ENCODE data around the gene TFEB.

Gene TFEB

DNA sequence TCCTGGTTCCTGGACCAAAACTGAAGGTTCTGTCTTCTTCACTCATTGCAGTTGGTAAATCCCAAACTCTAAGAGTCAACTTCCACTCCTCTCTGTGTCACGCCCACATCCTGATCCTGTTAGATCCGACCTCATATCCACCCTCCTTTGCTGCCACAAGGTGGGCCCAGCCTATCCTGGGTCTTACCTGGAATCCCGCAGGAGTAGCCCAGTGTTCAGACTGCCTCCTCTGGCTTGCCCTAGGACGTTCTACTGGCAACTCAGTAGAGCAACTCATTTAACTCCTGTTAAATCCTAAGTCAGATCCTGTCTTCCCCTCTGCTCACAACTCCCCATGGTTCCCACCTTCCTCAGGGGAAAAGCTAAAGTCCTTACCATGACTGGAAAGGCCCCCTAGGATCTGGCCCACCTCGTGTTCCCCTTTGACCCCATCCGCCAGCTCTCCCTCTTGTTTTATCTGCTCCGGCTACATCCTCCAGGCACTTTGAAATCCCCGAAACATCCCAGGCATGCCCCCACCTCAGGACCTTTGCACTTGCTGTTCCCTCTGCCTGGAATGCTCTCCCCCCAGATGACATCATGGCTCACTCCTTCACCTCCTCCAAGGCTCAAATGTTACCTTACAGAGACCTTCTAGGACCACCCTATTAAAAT lies 43.9 kb downstream of the TFEB start:
- no peak for DNase-seq (ENCODE audit: low read depth in 2 of 2)

DNA sequence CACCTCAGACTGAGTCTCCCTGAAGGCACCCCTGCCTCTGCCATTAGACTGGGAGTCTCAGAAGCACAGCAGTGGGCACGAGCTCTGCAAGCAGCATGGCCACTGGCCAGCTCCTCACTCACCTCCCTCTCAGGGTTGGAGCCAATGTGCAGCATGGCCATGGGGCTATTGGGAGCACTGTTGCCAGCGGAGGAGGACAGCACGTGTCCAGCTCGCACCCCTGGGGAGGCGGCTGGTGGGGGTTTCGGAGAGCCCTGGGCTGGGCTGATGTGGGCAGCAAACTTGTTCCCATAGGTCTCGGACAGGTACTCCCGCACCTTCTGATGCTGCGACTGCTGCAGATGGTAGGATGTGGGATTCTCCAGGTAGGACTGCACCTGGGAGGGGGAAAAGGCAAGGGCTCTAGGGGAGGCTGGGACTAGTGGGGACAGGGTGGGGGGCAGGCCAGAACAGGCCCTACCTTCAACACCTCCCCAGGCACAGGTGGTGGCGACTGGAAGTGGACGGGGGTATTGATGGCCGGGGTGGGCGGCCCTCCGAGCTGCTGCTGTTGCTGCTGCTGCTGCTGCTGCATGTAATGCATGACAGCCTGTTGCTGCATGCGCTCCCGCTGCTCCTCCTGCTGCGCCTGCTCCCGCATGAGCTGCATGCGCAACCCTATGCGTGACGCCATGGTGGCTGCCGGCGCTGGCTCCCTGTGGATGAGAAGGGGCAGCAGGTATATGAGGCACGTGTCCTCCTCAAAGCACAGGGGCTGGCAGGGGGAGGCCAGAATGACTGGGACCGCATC lies 44.7 kb downstream of the TFEB start:
- DNase-seq (ENCODE audit: low read depth in 2 of 2), result no peak

DNA sequence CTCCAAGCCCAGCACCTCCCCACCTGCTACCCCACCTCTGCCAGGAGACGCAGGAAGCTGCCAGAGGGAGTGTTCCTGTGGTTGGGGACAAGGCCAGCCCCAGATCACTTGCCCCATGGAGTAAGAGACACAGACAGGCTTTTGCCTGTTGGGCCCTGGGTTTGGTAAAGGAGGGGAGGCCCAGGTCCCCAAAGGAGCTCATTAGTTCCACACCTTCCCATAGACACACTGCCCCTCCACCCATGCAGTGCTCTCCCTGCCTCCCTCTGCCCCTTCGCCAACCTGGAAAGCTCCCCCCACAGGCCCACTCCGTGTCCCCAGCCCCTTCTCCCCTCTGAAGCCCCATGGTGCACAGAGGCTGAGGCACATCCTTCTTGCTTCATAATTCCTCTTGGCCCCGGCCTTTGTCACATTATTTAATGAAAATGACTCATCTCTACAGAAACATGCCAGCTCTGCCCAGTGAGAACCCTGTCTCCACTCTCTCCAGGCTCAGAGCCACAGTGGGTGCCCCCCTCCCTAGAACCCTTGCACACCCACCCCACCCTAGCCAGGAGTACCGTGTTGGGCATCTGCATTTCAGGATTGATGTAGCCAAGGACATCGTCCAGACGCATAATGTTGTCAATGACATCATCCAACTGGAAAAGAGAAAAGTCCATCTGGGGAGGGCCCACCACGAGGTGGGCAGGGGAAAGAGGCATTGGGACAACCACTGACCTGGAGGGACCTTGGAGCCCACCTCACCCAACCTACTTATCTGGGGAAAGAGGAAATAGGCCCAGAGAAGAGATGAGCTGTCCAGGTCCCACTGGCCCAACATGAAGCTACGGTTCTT lies 46.0 kb downstream of the TFEB start:
- no peak for DNase-seq (ENCODE audit: low read depth in 2 of 2)

DNA sequence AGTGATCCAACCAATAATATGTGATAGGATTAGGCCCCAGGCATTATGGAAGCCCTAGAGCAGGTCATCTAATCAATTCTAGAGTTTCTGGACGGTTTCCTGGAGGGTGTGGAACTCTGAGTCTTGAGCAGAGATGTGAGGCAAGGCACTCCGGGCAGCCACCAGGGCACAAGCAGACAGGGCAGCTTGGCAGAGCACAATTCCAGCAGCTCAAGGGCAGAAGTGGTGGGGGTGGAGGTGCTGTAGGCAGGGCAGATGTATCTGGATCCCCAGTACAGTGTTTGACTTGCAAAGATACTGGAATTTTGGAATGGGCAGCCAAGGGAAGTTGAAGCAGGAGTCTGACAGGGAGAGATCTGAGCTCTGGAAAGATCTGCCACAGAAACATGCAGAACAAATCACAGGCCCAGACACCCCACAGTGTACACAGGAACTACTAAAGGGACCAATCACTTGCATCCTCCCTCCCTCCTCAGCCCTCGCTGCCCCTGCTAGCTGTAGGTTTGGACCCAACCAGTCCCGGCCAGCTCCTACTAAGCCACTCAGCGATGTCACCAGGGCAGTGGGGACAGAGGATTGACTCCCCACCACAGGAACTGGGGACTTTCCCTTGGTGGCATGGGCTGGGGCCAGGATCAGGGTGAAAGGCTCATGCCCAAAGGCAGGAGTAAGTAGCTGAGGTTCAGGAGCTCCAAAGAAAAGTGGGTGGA lies 47.0 kb downstream of the TFEB start:
- DNase-seq (ENCODE audit: low read depth in 2 of 2), result no peak

DNA sequence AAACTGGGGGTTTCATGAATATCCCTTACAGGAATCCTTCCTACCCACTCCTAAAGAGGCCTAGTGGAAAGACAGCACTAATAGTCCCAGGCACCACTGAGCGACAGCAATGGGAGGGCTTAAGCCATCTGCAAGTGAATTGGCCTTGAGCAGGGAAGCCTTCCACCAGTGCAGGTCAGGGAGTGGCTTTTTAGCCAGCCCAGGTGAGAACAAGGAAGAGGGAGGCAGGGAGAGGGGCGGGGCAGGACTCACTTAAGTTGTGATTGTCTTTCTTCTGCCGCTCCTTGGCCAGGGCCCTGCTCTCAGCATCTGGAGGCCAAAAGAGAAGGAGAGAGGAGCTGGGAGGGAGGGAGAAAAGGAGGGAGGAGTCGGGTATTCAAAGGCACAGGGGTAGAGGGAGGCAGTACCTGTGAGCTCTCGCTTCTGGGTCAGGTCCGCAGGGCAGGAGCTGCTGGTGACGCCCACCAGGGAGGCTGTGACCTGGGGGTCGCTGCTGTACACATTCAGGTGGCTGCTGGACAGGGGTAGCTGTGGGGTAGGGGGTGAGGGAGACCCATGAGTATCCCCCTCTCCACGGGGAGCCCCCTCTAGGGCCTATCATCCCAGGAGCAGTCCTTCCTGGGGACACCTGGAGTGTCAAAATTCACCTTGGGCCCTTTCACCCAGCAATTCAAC lies 47.8 kb downstream of the TFEB start:
- no peak for DNase-seq (ENCODE audit: low read depth in 2 of 2)

DNA sequence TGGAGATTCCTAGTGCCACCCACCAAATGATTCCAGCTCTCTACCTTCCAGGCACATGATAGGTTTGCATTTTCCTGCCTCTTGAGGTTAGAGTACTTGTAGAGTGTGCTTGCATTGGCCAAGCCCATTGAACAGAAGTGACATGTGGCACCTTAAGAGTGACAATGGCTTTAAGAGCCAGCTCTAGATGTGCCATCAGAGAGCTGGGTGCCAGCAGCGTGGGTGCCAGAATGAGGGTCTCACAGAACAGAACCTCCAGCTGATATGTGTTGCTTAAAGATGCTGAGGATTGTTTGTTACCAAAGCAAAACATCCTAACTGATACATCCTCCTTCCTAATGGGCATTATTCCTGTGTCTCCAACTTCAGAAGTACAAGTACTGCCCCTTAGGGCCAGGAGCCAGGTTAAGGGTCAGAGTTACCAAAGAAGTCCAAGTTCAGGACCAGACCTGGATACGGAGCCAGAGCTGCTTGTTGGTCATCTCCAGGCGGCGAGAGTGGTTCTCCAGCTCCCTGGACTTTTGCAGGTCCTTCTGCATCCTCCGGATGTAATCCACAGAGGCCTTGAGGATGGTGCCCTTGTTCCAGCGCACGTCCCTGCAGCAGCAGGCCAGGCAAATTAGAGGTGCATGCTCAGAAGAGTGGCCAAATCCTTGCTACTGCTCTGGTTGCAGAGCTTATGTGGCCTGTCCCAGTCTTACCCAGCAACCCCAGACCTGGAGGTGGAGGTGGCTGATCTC lies 49.6 kb downstream of the TFEB start:
- no peak for DNase-seq (ENCODE audit: low read depth in 2 of 2)

DNA sequence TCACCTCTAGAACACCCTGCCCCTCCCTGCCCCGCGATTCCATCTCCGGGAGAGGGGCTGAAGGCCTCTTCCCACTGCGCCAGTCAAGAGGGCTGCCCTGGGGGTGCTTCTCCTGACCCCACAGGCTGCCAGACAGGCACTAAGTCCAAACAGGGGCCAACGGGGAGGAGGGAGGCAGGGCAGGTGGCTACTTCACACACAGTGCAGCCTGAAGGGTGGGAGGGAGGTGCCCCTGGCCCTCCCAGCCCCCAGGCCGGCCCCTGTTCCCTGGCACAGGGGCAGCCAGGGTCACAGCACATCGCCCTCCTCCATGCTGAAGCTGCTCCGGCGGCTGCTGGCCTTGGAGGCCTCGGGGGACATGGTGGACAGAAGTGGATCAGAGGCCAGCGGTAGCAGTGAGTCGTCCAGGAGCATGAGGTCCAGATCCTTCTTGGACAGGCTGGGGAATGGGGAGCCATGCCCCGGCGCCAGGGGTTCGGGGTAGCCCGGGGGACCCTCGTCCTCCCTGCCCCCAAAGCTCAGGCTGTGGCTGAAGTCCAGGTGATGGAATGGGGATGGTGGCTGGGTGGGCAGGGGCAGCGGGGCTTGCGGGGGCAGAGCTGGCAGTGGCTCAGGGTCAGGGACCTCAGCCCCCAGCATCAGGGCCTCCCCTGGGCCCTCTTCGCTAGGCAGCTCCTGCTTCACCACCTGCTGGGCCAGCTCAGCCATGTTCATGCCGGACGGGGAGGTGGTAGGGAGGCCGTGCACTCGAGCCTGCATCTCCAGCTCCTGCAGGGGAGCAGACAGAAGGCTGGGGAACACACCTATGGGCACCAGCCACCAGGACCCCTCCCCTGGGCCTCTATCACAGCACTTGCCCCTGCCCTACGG lies 50.9 kb downstream of the TFEB start:
- no peak for DNase-seq (ENCODE audit: low read depth in 2 of 2)

DNA sequence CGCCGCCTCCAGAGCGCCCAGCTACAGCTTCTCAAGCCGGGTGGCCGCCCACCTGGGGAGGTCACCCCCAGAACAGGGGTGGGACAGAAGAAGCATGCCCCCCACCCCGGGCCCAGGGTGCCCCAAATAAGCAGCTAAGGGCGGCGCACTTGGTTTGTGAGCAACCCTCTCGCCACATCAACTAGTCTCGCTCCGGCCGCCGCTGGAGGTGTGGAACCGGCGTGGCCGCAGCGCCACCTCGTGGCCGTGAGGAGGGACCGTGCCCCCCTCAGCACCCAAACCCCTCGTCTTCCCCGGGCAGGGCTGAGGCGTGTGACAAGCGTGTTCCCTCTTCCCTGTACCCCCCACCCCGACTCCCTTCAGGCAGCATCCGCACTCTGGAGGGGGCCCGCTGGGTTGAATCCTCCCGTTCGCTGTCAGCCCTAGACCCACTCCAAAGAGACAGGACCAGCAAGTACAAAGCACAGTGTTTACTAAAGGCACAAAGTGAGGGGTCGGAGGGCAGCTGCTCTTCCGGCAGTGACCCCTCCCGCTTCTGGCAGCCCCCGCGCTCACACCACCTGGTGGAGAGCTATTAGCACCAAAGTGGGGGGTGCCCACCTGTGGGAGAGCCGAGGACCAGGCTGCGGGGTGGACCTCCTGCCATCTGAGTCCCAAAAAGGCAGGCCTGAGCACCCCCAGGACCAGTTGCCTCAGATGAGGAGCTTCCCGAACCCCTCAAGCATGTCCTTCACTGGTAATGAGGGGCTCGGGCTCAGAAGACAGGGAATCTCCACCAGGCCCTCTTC lies 51.7 kb downstream of the TFEB start:
- DNase-seq (ENCODE audit: low read depth in 2 of 2), result peak; percentile 54 to 62

DNA sequence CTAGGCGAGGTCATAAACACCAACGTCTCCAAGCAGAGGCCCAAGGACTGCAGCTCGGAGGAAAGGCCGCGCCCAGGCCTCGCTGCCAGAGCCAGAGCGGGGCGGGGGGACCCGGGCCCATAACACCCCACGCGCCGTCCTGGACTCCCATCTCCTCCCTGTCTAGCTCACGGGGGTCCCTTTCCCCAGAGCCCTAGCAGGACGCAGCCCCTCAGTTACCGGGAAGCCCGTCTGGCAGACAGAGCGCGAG lies 52.2 kb downstream of the TFEB start:
- DNase-seq (ENCODE audit: low read depth in 2 of 2), result no peak

DNA sequence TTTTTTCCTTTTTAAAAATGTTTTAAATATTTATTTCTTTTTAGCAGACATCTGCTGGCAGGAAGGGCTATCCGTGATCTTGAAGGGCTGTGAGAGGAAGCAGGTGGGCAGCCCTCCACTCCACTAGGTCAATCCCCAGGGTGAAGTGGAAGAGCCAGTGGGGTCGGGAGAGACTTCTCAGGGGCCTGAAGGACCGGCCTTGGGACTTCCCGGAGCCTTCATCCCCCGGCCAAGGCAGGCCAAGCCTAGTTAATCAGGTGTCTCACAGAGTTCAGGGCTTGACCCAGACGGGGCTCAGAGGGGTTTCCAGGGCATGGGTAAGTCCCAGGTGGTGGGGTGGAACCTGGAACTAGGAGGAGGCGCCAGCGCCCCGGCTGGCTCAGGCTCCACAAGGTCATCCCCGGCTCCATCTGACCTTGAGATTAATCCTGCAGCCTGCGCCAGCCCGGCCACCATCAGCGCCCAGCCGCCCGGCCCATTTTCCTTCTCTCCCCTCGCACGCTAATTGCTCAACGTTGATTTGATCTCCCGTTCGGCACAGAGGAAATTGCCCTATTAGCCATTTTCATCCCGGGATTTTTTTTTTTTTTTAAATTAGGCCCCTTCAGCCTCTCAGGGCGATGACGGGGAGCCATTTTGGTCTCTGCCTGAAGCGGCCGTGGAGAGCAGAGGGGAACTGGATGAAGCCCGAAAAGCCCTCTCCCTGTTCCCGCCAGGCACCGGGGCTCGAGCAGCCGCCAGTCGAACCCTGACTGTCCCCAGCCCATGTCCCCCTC lies 52.7 kb downstream of the TFEB start:
- DNase-seq (ENCODE audit: low read depth in 2 of 2), result no peak

DNA sequence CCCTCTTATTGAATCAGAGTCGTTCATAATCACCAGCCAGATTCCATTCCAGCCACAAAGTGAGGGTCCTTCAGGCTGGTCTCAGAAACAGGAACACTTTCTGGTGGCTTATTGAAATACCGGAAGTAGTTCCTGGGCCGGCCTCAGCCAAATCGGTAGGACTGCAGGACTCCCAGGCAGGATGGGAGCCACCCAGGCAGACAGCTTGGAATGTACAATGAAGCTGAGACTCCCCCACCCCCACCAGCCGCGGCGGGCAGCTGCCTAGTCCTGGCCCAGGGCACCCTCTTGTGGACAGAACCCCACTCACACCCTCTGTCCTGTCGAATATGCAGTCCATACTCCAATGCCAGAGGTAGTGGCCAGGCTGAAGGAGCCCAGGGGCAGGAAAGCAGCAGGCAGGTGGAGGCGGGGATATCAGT lies 53.3 kb downstream of the TFEB start:
- peak; percentile 26 to 37 for DNase-seq (ENCODE audit: low read depth in 2 of 2)

DNA sequence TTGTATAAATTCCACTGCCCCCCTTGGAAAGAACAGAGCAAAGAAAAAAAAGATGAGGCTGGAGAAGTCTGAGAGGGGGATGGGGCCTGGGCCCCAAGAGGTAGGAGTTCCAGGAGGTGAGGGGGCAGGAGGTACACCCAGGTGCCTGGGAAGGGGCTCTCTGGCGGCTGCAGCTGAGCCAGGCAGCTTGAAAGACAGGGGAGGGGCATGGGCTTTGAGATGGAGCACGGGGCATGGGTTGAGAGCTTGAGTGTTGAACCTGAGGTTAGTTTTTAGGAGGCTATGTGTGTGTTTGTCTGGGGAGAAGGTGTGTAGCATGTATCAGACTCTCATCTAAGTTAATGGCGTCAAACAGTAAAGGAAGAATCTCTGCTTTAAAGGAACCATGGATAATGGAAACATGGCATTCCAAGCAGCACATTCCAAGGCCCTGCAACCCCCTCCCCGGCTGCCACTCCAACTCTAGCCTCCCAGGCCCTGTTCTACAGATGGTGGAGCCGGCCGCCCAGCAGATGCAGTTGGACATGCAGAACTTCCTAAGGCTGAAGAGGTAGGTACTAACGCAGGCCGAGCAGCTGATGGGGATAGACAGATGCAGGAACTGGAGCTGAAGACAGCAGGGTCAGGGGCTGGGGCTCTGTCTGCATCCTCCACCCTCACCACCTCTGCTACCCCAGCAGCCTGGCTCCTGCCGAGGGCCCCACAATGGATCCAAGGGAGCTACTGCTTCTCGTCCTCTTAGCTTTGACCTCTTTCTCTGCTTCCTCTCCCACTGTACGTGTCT lies 55.0 kb downstream of the TFEB start:
- DNase-seq (ENCODE audit: low read depth in 2 of 2), result no peak

DNA sequence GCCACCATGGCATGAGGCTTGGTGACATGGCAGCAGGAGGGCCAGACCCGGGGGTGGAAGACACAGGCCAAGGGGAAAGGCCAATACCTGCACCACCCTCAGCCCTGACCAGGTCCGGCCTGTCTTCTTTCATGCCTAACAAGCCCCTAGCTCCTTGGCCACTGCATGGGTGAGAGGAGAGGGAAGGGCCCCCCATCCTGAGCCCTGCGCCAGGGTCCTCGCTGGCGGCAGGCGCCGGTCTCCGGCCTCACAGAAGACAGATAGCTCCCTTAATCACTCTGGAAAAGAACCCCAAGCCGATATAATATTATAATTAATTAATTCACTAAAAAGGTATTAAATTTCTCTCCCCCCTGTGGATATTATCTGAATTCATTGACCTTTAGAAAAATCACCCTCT lies 55.7 kb downstream of the TFEB start:
- no peak for DNase-seq (ENCODE audit: low read depth in 2 of 2)

DNA sequence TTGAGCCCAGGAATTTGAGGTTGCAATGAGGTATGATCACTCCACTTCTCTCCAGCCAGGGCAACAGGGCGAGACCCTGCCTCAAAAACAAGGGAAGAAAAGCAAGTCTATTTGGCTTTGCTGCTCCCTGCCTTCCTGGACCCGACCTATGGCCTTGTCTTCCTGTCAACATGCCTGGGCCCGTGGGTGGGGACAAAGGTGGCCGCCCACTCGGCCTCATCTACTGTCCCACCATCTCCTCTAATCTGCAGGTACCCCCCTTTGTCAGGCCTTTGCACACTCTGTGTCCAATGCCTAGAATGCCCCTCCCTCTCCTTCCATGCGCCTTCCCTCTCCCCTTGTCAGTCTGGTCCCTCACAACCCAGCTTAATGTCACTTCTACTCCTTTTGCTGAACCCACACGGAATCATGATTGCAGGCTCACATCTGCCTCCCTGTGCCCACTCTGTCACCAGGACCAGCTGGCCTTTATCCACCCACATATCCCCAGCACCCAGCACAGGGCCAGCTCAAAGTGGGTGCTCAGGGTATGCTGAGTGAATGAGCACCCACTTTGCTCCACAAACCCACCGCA lies 56.8 kb downstream of the TFEB start:
- no peak for DNase-seq (ENCODE audit: low read depth in 2 of 2)

DNA sequence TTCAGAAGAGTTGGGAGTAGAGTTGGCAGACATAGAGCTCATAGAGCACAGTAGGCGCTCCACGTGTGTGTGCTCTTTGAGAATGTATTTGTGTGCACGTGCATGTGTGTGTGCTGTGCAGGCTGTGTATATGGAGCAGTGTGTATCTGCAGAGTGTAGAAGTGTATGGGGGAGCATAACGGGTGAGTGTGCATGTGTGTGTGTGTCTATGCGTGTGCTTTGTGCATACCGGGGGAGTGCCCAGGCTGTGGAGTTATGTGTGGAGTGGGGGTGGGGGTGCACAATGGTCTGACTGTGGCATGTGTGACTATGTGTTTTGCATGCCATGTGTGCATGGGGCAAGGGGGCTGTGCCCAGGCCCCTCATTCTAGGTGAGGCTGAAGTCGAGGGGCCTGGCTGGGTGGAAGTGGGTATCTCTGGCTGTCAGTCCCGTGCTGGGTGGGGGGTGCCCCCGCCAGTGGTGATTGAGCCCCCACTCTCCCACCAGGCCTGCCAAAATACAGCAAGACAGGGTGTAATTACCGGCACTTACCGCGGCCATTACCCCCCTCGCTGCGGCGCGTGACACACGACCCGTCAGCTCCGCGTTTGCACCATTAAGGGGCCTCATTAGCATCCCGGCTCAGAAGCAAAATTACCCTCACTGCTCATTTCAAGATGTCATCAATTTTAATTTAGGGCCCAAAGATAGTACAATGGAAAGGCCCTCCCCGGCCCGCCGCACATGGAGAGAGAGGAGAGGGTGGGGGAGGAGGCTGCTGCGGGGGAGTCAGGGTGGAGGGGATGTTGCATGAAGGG lies 58.1 kb downstream of the TFEB start:
- DNase-seq (ENCODE audit: low read depth in 2 of 2), result no peak

DNA sequence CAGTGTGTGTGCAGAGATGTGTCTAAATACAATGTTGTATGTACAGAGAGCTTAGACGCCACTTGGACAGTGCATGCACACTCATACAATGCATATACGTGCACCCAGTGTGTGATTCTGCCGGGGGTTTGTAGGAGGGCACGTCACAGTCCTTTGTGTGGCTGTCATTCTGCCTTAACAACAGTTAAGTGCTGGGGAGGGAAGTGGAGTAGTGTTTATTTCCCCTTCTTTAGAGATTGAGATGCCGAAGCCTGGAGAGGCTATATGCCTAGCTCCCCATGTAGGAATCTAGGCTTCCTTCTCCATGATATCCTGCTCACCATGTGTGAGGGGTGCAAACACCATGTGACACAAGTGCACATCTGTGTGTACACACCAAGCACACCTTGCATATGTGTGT lies 59.0 kb downstream of the TFEB start:
- DNase-seq (ENCODE audit: low read depth in 2 of 2), result no peak
